Stimulated activated CD8-positive, alpha-beta memory T cell treated with anti-CD3 and anti-CD28 coated beads, Interleukin-4, amount 100 ng/mL, for 1 hour (primary cell): ENCODE measurements around the gene SERINC4.
A peak's percentile ranks its signal among the peaks of the same experiment; 100 is the strongest.
"Not testable (repeated sequence)": the region's sequence is repeated elsewhere in the genome, so short reads cannot be mapped to it uniquely, and the experiment has no call there.

ENCODE experiments used
- DNase-seq, 2 donors: peaks; one replicate each; pipeline ENCODE4 v3.0.0-alpha.2; 2020; ENCODE audit warnings: low read depth in 2 of 2, low spot score in 1 of 2

The SERINC4 gene

GRCh38 chr15:43763819-43764446 is 36.1 kb downstream of the SERINC4 start:
- DNase-seq, result no peak

- no peak for DNase-seq
These were observed 37.2 kb downstream of the SERINC4 start for GRCh38 chr15:43762824-43763223.

- no peak for DNase-seq
These were observed 48.1 kb downstream of the SERINC4 start for GRCh38 chr15:43751885-43752284.

- DNase-seq, result no peak
These were observed 50.2 kb downstream of the SERINC4 start for GRCh38 chr15:43749690-43750345.

- DNase-seq, result no peak
These were observed 51.6 kb downstream of the SERINC4 start for GRCh38 chr15:43748376-43748775.

GRCh38 chr15:43746903-43747309 is 53.1 kb downstream of the SERINC4 start:
- not testable (repeated sequence) for DNase-seq

- DNase-seq, result peak; percentile 62 to 75
These were observed 53.6 kb downstream of the SERINC4 start, which contains the start of gene PDIA3 for GRCh38 chr15:43746245-43746902. Gene PDIA3, plus strand, starts transcription at chr15:43746438. Its CDS starts 102 bp downstream, at chr15:43746540.
